CD4-positive, alpha-beta T cell (primary cell): ENCODE data around the gene DNAAF1. TPM values are rescaled to one million over a fixed set of nuclear protein-coding genes. Genes with fewer than 3 reads are reported as not detected.

ENCODE experiments used
- ATAC-seq: fragments of 200-7000 bp; cut with Tn5 transposase; one replicate; pipeline ENCODE4 v1.10.0; 2022; ENCODE audit warnings: mild to moderate bottlenecking; ENCODE audit not compliant: poor library complexity
- CTCF ChIA-PET: fragments of 350-600 bp; sonication (Branson Sonifier 250); formaldehyde crosslinking; loops from one replicate; lab custom pipeline; 2021; ENCODE audit warnings: antibody characterized with exemption, inconsistent platforms; lab: Charles Lee
- POLR2A ChIA-PET: fragments of 350-600 bp; sonication (Branson Sonifier 250); formaldehyde crosslinking; loops from one replicate; lab custom pipeline; 2021; ENCODE audit warnings: antibody characterized with exemption, inconsistent platforms; lab: Charles Lee
- DNase-seq, 14 experiments: peaks; one replicate each; pipeline ENCODE4 v3.0.0-alpha.2; 2013 to 2020; ENCODE audit warnings: mixed read lengths in 2 of 14
- H3K27ac ChIP-seq, 2 donors: one replicate each; pipeline versions ENCODE4 v1.5.1 to v1.7.0; 2013; ENCODE audit warnings: low read length in 2 of 2, low read depth in 1 of 2, mild to moderate bottlenecking in 1 of 2
- H3K27me3 ChIP-seq, 2 experiments: 1 replicate in 1 of 2; 2 replicates in 1 of 2; pipeline versions ENCODE4 v1.6.1 to v1.7.0; 2013; ENCODE audit warnings: low read length in 2 of 2, control low read depth in 1 of 2, mild to moderate bottlenecking in 1 of 2, moderate library complexity in 1 of 2; ENCODE audit not compliant: insufficient read depth in 2 of 2, control insufficient read depth in 1 of 2
- H3K36me3 ChIP-seq: one replicate; pipeline ENCODE4 v1.6.1; 2013; ENCODE audit warnings: low read length, control low read depth; ENCODE audit not compliant: insufficient read depth
- H3K4me1 ChIP-seq: one replicate; pipeline ENCODE4 v1.6.1; 2013; ENCODE audit warnings: low read length, control low read depth; ENCODE audit not compliant: insufficient read depth
- H3K4me3 ChIP-seq: one replicate; pipeline ENCODE4 v1.5.1; 2013; ENCODE audit warnings: mild to moderate bottlenecking, low read length, moderate library complexity
- H3K9me3 ChIP-seq, 2 experiments: 1 replicate in 1 of 2; 2 replicates in 1 of 2; pipeline versions ENCODE4 v1.6.1 to v1.7.0; 2013; ENCODE audit warnings: low read length in 2 of 2, mild to moderate bottlenecking in 2 of 2, control low read depth in 1 of 2, moderate library complexity in 1 of 2; ENCODE audit not compliant: control insufficient read depth in 1 of 2, insufficient read depth in 1 of 2
- H3K27ac Mint-ChIP-seq: one replicate; pipeline ENCODE4 v1.8.0; 2020; ENCODE audit warnings: mixed read lengths
- H3K27me3 Mint-ChIP-seq: one replicate; pipeline ENCODE4 v1.8.0; 2021; ENCODE audit warnings: mixed read lengths
- H3K36me3 Mint-ChIP-seq: one replicate; pipeline ENCODE4 v1.8.0; 2021; ENCODE audit warnings: low read depth, mixed read lengths
- H3K4me1 Mint-ChIP-seq: one replicate; pipeline ENCODE4 v1.8.0; 2021; ENCODE audit warnings: low read depth, mixed read lengths
- H3K4me3 Mint-ChIP-seq: one replicate; pipeline ENCODE4 v1.8.0; 2020; ENCODE audit warnings: mild to moderate bottlenecking, mixed read lengths
- H3K9me3 Mint-ChIP-seq: one replicate; pipeline ENCODE4 v1.8.0; 2020; ENCODE audit warnings: mixed read lengths
- CTCF ChIP-seq: fragments of 200-600 bp; IDR thresholded peaks from one replicate; pipeline ENCODE4 v1.8.0; 2022; ENCODE audit warnings: antibody characterized with exemption, mild to moderate bottlenecking
- intact Hi-C, 2 experiments: fragments of 100-400 bp; cut with DNase I in 1 of 2; cut with micrococcal nuclease in 1 of 2; formaldehyde crosslinking; loops; one replicate each; pipeline versions ENCODE4 v1.15.1 to v1.9.0; 2023 to 2025; cut with DNase I, micrococcal nuclease
- total RNA-seq, 174 experiments: library from RNA in 2 of 174; stranded (reverse) in 2 of 174; gene quantifications; one replicate each; pipeline ENCODE4 v1.2.3 and lab custom pipeline; 2021 to 2026

The DNAAF1 gene
- total RNA-seq, 2 experiments from 2014 or later, result not detected

- no peaks in the 10 kb centered on the region for H3K9me3 Mint-ChIP-seq
- CTCF ChIA-PET, result interaction anchor here (0.8 kb wide), 1 partner anchor 9 kb away, joined by 3 read pairs; the partner anchor contains the start of gene TAF1C
- intact Hi-C loops, result no loop called here
These were observed 51.0 kb downstream of the DNAAF1 start for GRCh38 chr16:84196101-84196500.

GRCh38 chr16:84196727-84197394 is 51.8 kb downstream of the DNAAF1 start:
- Histone ChIP-seq H3K9me3 (no peaks in the 10 kb centered on the region), H3K36me3 (no peaks in the 10 kb centered on the region), H3K27ac (no peak overlapping the region), H3K27me3 (no peaks in the 10 kb centered on the region), H3K4me3 (no peak overlapping the region), H3K4me1 (peaks cover 22% of the 10 kb centered on the region)
- Mint-ChIP-seq H3K9me3 (no peaks in the 10 kb centered on the region), H3K27me3 (no peaks in the 10 kb centered on the region), H3K36me3 (no peaks in the 10 kb centered on the region), H3K4me1 (peaks cover 19% of the 10 kb centered on the region), H3K4me3 (no peak overlapping the region), H3K27ac (no peak overlapping the region)
- intact Hi-C loops, result no loop called here
- POLR2A ChIA-PET, result no interaction called here
- CTCF ChIA-PET, result no interaction called here
- no peak for TF ChIP-seq CTCF
- ATAC-seq, result no peak
- DNase-seq, result no peak

More at GRCh38 chr16:84196101-84196500, 51.0 kb downstream of the DNAAF1 start:
- Histone ChIP-seq H3K27ac (no peak overlapping the region), H3K4me3 (no peak overlapping the region), H3K9me3 (no peaks in the 10 kb centered on the region), H3K27me3 (no peaks in the 10 kb centered on the region), H3K4me1 (peaks cover 22% of the 10 kb centered on the region), H3K36me3 (no peaks in the 10 kb centered on the region)
- H3K4me3 Mint-ChIP-seq, result no peak overlapping the region
- H3K4me1 Mint-ChIP-seq, result peaks cover 19% of the 10 kb centered on the region
- no peak overlapping the region for H3K27ac Mint-ChIP-seq
- H3K27me3 Mint-ChIP-seq, result no peaks in the 10 kb centered on the region
- no peak for TF ChIP-seq CTCF
- no peaks in the 10 kb centered on the region for H3K36me3 Mint-ChIP-seq
- POLR2A ChIA-PET, result interaction anchor here (0.7 kb wide), 1 partner anchor 309 kb away, joined by 3 read pairs; no protein-coding TSS in a partner anchor
- DNase-seq (no peak), ATAC-seq (no peak)

GRCh38 chr16:84197466-84198128 is 52.5 kb downstream of the DNAAF1 start:
- Mint-ChIP-seq H3K27ac (no peak overlapping the region), H3K36me3 (no peaks in the 10 kb centered on the region), H3K27me3 (no peaks in the 10 kb centered on the region), H3K4me3 (no peak overlapping the region), H3K4me1 (peaks cover 19% of the 10 kb centered on the region), H3K9me3 (no peaks in the 10 kb centered on the region)
- Histone ChIP-seq H3K27ac (no peak overlapping the region), H3K4me1 (peaks cover 21% of the 10 kb centered on the region), H3K9me3 (no peaks in the 10 kb centered on the region), H3K4me3 (no peak overlapping the region), H3K36me3 (no peaks in the 10 kb centered on the region), H3K27me3 (no peaks in the 10 kb centered on the region)
- intact Hi-C loops, result no loop called here
- DNase-seq (no peak), ATAC-seq (no peak)
- ChIA-PET POLR2A (no interaction called here), CTCF (interaction anchor here (1.0 kb wide), 1 partner anchor 11 kb away, joined by 3 read pairs; the partner anchor contains the start of gene TAF1C)
- no peak for TF ChIP-seq CTCF
